Measurements from ENCODE around the gene DSCAM.

- TF ChIP-seq CTCF (IDR thresholded peaks at IDR 0.05): no peak
- no peak for TF ChIP-seq POLR2A (IDR thresholded peaks at IDR 0.05)
- TF ChIP-seq EP300 (IDR thresholded peaks at IDR 0.05): no peak
Observed at GRCh38 chr21:40331172-40331571, 515.8 kb downstream of the DSCAM start.
